HepG2 (cell line): Measurements from ENCODE around the gene TP63. TPM values are rescaled to one million over a fixed set of nuclear protein-coding genes. Genes with fewer than 3 reads are reported as not detected.

Experiments used
- ATAC-seq: fragments of 200-7000 bp; cut with Tn5 transposase; 3 replicates; pipeline ENCODE4 v1.9.1; 2020; ENCODE audit warnings: mild to moderate bottlenecking, moderate library complexity
- BruUV-seq: library from RNA; stranded (reverse); fragments of 400-500 nt; replicated peaks from 2 replicates; lab custom pipeline; 2021; lab: Mats Ljungman, UMichigan
- CTCF ChIA-PET: fragments of 300-600 bp; formaldehyde crosslinking; extraction: SDS; loops from one replicate; lab custom pipeline; 2021; ENCODE audit warnings: low total read pairs, inconsistent platforms, low intra/inter-chr PET ratio; lab: Yijun Ruan, JAX
- POLR2A ChIA-PET: fragments of 350-600 bp; sonication (Branson Sonifier 250); formaldehyde crosslinking; loops from one replicate; lab custom pipeline; 2020; ENCODE audit warnings: antibody characterized with exemption, inconsistent platforms; lab: Yijun Ruan, JAX
- DNase-seq: peaks from one replicate; pipeline ENCODE4 v3.0.0-alpha.2; 2015; ENCODE audit warnings: low spot score
- FAIRE-seq: peaks from 3 replicates; lab custom pipeline; 2011; peaks lifted over from hg19 to GRCh38; lab: Jason Lieb, UNC
- H2AFZ ChIP-seq: one replicate; pipeline ENCODE4 v1.6.1; 2011; ENCODE audit warnings: low read length, inconsistent platforms
- H3K27ac ChIP-seq: fragments of 300-600 bp; 3 replicates; pipeline ENCODE4 v1.8.0; 2011; ENCODE audit warnings: mixed run types, mild to moderate bottlenecking, mixed read lengths, low read length, inconsistent platforms; ENCODE audit not compliant: insufficient read depth; ENCODE audit errors: extremely low read length
- H3K27me3 ChIP-seq, 2 experiments: fragments of 200-600 bp in 1 of 2; 2 replicates in 1 of 2; 3 replicates in 1 of 2; pipeline versions ENCODE4 v1.6.0 to v1.8.0; 2011; ENCODE audit warnings: low read length in 2 of 2, mild to moderate bottlenecking in 2 of 2, moderate library complexity in 2 of 2, inconsistent platforms in 1 of 2; ENCODE audit not compliant: insufficient read depth in 2 of 2, control insufficient read depth in 1 of 2
- H3K36me3 ChIP-seq, 2 experiments: fragments of 200-600 bp in 1 of 2; replicated peaks in 1 of 2; 2 replicates in 1 of 2; 3 replicates in 1 of 2; pipeline versions ENCODE4 v1.5.1 to v1.8.0; 2011; ENCODE audit warnings: low read length in 2 of 2, inconsistent platforms in 1 of 2; ENCODE audit not compliant: insufficient read depth in 2 of 2, control insufficient read depth in 1 of 2
- H3K4me1 ChIP-seq: 2 replicates; pipeline ENCODE4 v1.5.1; 2012; ENCODE audit warnings: low read length, inconsistent platforms; ENCODE audit not compliant: insufficient read depth
- H3K4me2 ChIP-seq: 2 replicates; pipeline ENCODE4 v1.6.0; 2011; ENCODE audit warnings: low read depth, low read length, inconsistent platforms
- H3K4me3 ChIP-seq, 3 experiments: fragments of 200-600 bp in 1 of 3; sonication (generic), shearing (Covaris generic) in 1 of 3; replicated peaks in 1 of 3; 2 replicates each; pipeline ENCODE4 v1.5.1; 2011 to 2016; ENCODE audit warnings: low read length in 3 of 3, inconsistent platforms in 2 of 3, low read depth in 2 of 3, mild to moderate bottlenecking in 2 of 3, control low read depth in 1 of 3, mixed read lengths in 1 of 3; ENCODE audit not compliant: insufficient read depth in 1 of 3
- H3K79me2 ChIP-seq: one replicate; pipeline ENCODE4 v1.6.1; 2011; ENCODE audit warnings: low read length, inconsistent platforms; ENCODE audit not compliant: insufficient read depth
- H3K9ac ChIP-seq: 2 replicates; pipeline ENCODE4 v1.6.0; 2011; ENCODE audit warnings: mild to moderate bottlenecking, low read depth, low read length, inconsistent platforms; ENCODE audit not compliant: insufficient read depth
- H3K9me3 ChIP-seq: 2 replicates; pipeline ENCODE4 v1.5.1; 2012; ENCODE audit warnings: mild to moderate bottlenecking, low read length
- H4K20me1 ChIP-seq: 2 replicates; pipeline ENCODE4 v1.6.0; 2011; ENCODE audit warnings: inconsistent platforms, mild to moderate bottlenecking, low read length, moderate library complexity; ENCODE audit not compliant: insufficient read depth
- BORCS8-MEF2B ChIP-seq: sonication (generic); formaldehyde crosslinking; IDR thresholded peaks from 2 replicates; pipeline ENCODE4 v1.8.0; 2022; ENCODE audit warnings: mild to moderate bottlenecking, missing genetic modification reagents
- FOXA1 ChIP-seq, 2 experiments: fragments of 450-650 bp in 1 of 2; sonication (generic) in 1 of 2; formaldehyde crosslinking in 1 of 2; IDR thresholded peaks; 2 replicates each; pipeline versions ENCODE4 v1.4.0 to v1.6.1; 2016 to 2020; ENCODE audit warnings: missing genetic modification reagents in 1 of 2
- ISX ChIP-seq: sonication (generic); formaldehyde crosslinking; conservative IDR thresholded peaks from 2 replicates; pipeline ENCODE4 v1.5.0; 2020; ENCODE audit warnings: missing genetic modification reagents
- RXRB ChIP-seq: IDR thresholded peaks from 2 replicates; pipeline ENCODE4 v1.6.1; 2016; ENCODE audit warnings: borderline replicate concordance, missing genetic modification reagents, missing compliant biosample characterization
- SNAPC2 ChIP-seq: sonication (generic); formaldehyde crosslinking; IDR thresholded peaks from 2 replicates; pipeline ENCODE4 v1.8.1; 2022; ENCODE audit warnings: mild to moderate bottlenecking, missing genetic modification reagents
- ZNF598 ChIP-seq: sonication (generic); formaldehyde crosslinking; IDR thresholded peaks from 2 replicates; pipeline ENCODE4 v1.5.1; 2020; ENCODE audit warnings: mild to moderate bottlenecking, missing genetic modification reagents, borderline replicate concordance
- ZNF672 ChIP-seq: sonication (generic); formaldehyde crosslinking; IDR thresholded peaks from 2 replicates; pipeline ENCODE4 v1.8.1; 2022; ENCODE audit warnings: missing genetic modification reagents
- WGBS: methylation state at CpG from one replicate; pipeline ENCODE4 v1.1.6; 2017; ENCODE audit warnings: low lambda C conversion rate; 5-methylcytosine and 5-hydroxymethylcytosine counted together
- in situ Hi-C: cut with HindIII; loops from 2 replicates; pipeline ENCODE4 v1.10.0; 2017; ENCODE audit warnings: low pct_unique_long_range_greater_than_20kb; ENCODE audit not compliant: extremely low pct_ligation_motif_present
- intact Hi-C: fragments of 100-400 bp; cut with micrococcal nuclease; formaldehyde crosslinking; loops from one replicate; pipeline ENCODE4 v1.10.0; 2022; ENCODE audit not compliant: unreplicated experiment
- polyA plus RNA-seq, 8 experiments: library from polyadenylated mRNA; depleted of rRNA in 3 of 8; stranded (reverse) in 7 of 8; unstranded in 1 of 8; fragments of >200 nt; fragmentation: Illumina TruSeq in 4 of 8; extraction: Trizol in 4 of 8; gene quantifications; 2 replicates each; pipeline versions ENCODE4 v1.2.1 to v1.2.3, GENCODE V29; 2011 to 2016; ENCODE audit warnings: low read depth in 4 of 8, missing spikeins in 1 of 8, mixed read lengths in 1 of 8; ENCODE audit not compliant: insufficient read depth in 1 of 8
- total RNA-seq, 5 experiments: library from RNA; depleted of rRNA; stranded (reverse); fragments of >200 nt; fragmentation: Illumina TruSeq; extraction: Trizol; gene quantifications; 2 replicates each; pipeline ENCODE4 v1.2.3, GENCODE V29; 2016; ENCODE audit warnings: low read depth in 1 of 5
- TF ChIP-seq, protein P1 (sequence below): sonication (generic); formaldehyde crosslinking; IDR thresholded peaks from 2 replicates; pipeline ENCODE4 v1.9.0; 2021; ENCODE audit warnings: missing genetic modification reagents, mild to moderate bottlenecking, borderline replicate concordance
- TF ChIP-seq, protein P2 (sequence below): sonication (generic); formaldehyde crosslinking; IDR thresholded peaks from 2 replicates; pipeline ENCODE4 v1.8.0; 2023; ENCODE audit warnings: mild to moderate bottlenecking, missing genetic modification reagents

TP63 gene
- total and polyA plus RNA-seq, 2 of the 13 experiments (the other 11 are each of a cell fraction or from before 2014, with no cell fraction given): not detected

DNA sequence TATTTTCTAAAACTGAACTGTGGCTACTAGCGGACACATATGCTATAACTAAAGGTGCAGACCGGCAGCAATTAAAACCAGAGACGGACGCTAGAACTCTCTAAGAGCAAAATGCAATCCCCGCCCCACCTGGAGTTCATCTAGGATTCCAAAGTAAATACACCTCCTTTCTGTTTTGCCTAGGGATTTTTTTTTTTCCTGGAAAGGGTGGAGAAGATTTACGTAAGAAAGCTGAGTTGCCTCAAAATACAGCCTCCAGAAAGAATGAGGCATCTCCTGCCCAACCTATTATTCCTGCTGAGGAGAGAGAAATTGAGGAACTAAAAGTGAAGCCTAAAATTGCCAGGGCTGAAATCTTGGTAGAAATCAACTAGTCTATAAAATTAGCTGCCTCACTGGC, 150.2 kb downstream of the TP63 start:
- no peaks in the 10 kb centered on the region for H3K4me1 ChIP-seq
- POLR2A ChIA-PET: no interaction called here
- ATAC-seq (no peak), DNase-seq (no peak), FAIRE-seq (no peak)
- no peak overlapping the region for H3K4me3 ChIP-seq
- intact Hi-C loops: no loop called here
- CTCF ChIA-PET: no interaction called here
- no peaks in the 10 kb centered on the region for H3K9me3 ChIP-seq
- BruUV-seq: no TSS peak
- in situ Hi-C loops: no loop called here
- H3K36me3 ChIP-seq: no peaks in the 10 kb centered on the region
- TF ChIP-seq ZNF598 (CRISPR knock-in tag): no peak
- no peak for TF ChIP-seq BORCS8-MEF2B (CRISPR knock-in tag)
- TF ChIP-seq RXRB: no peak
- TF ChIP-seq, protein P1, sequence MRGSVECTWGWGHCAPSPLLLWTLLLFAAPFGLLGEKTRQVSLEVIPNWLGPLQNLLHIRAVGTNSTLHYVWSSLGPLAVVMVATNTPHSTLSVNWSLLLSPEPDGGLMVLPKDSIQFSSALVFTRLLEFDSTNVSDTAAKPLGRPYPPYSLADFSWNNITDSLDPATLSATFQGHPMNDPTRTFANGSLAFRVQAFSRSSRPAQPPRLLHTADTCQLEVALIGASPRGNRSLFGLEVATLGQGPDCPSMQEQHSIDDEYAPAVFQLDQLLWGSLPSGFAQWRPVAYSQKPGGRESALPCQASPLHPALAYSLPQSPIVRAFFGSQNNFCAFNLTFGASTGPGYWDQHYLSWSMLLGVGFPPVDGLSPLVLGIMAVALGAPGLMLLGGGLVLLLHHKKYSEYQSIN: no peak
- TF ChIP-seq ISX: no peak
- TF ChIP-seq FOXA1 (IDR thresholded peaks at IDR 0.05): no peak
- no peak for TF ChIP-seq FOXA1 (CRISPR knock-in tag; IDR thresholded peaks at IDR 0.05)
- TF ChIP-seq, protein P2, sequence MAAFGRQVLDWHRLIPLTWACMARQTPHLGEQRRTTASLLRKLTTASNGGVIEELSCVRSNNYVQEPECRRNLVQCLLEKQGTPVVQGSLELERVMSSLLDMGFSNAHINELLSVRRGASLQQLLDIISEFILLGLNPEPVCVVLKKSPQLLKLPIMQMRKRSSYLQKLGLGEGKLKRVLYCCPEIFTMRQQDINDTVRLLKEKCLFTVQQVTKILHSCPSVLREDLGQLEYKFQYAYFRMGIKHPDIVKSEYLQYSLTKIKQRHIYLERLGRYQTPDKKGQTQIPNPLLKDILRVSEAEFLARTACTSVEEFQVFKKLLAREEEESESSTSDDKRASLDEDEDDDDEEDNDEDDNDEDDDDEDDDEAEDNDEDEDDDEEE (CRISPR knock-in tag): no peak
- no peak for TF ChIP-seq ZNF672 (CRISPR knock-in tag)
- no peak for TF ChIP-seq SNAPC2
- H3K27me3 ChIP-seq: no peaks in the 10 kb centered on the region; a peak in 1 of 5 replicates
- no peaks in the 10 kb centered on the region for H4K20me1 ChIP-seq
- no peak overlapping the region for H3K27ac ChIP-seq
- WGBS: 24% methylated on average over 5 of the region's 6 CpGs
- H3K9ac ChIP-seq: no peak overlapping the region
- no peak overlapping the region for H2AFZ ChIP-seq
- H3K79me2 ChIP-seq: no peaks in the 10 kb centered on the region
- H3K4me2 ChIP-seq: no peak overlapping the region
